HL-60 (cell line): ENCODE data around the gene IL20.

Experiments used
- CTCF ChIP-seq: IDR thresholded peaks from one replicate; pipeline ENCODE4 v1.5.1; 2011; ENCODE audit warnings: low read length, control low read depth, inconsistent platforms; ENCODE audit not compliant: insufficient read depth
- GABPA ChIP-seq: IDR thresholded peaks from 2 replicates; pipeline ENCODE4 v1.6.1; 2012; ENCODE audit warnings: low read depth
- POLR2AphosphoS5 ChIP-seq: IDR thresholded peaks from 2 replicates; pipeline ENCODE4 v1.6.1; 2012; ENCODE audit warnings: low read depth
- REST ChIP-seq: IDR thresholded peaks from 2 replicates; pipeline ENCODE4 v1.6.1; 2012; ENCODE audit warnings: low read depth; ENCODE audit not compliant: insufficient replicate concordance
- SPI1 ChIP-seq: IDR thresholded peaks from 2 replicates; pipeline ENCODE4 v1.6.1; 2012; ENCODE audit warnings: low read depth, mild to moderate bottlenecking, borderline replicate concordance

GRCh38 chr1:206909883-206910318 lies 44.5 kb downstream of the IL20 start:
- no peak for TF ChIP-seq CTCF
- no peak for TF ChIP-seq POLR2AphosphoS5
- no peak for TF ChIP-seq REST
- TF ChIP-seq GABPA, result no peak
- no peak for TF ChIP-seq SPI1
